ENCODE results near the gene LIPC. TPM values are rescaled to one million over a fixed set of nuclear protein-coding genes. Genes with fewer than 3 reads are reported as not detected.
A peak's percentile ranks its signal among the peaks of the same experiment; 100 is the strongest.

LIPC gene
- total and polyA plus RNA-seq, 2 of the 4 experiments (the other 2 are of a cell fraction) = 0.07 TPM; not detected in 1

DNA sequence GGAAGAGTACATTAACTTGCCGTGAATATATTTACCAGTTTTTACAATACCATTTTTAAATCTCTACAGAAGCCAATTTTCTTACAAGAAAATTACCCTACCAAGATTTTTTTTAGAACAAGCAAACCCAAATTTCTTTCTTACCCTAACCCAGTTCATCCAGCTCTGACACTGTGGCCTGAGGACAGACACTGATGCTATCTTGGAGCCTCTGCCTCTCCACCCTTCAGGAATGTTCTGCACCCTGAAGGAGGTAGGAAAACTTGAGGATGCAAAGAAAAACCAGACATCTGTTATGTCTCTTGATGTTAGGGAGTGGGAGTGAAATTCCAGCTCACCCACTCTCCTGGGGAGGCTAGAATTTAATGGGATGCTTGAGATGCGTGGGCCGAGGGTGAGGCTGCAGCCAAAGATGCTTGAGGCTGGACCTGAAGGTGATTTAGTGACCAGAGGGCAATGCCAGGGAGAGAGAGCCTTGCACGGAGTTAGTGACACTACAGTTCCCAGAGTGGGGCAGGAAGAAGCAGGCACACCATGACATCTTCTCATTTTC lies 69.9 kb downstream of the LIPC start:
- no peak overlapping the region for H3K56ac ChIP-seq (ENCODE audit: extremely low read depth, insufficient read depth, low read length)
- H3K9me1 ChIP-seq (ENCODE audit: insufficient read depth, low read length) = peaks cover 22% of the 10 kb centered on the region
- no peak overlapping the region for H3K18ac ChIP-seq (ENCODE audit: low read depth, low read length)
- no peaks in the 10 kb centered on the region for H3K9me3 ChIP-seq (ENCODE audit: control insufficient read depth, insufficient read depth, low read length)
- H3K4me2 ChIP-seq (ENCODE audit: low read depth, low read length) = no peak overlapping the region
- no TSS peak for BruUV-seq (replicated peaks)
- H4K91ac ChIP-seq (ENCODE audit: insufficient read depth, low read depth, low read length) = peak overlapping the region; percentile 40; the same call in 1 of the 2 replicates
- in situ Hi-C loops (cut with MboI; ENCODE audit: low sequenced_read_pairs) = no loop called here
- no peak for TF ChIP-seq POLR2A (IDR thresholded peaks at IDR 0.05; ENCODE audit: low read depth, low read length)
- no peak for TF ChIP-seq RAD21 (IDR thresholded peaks at IDR 0.05; ENCODE audit: low read length)
- TF ChIP-seq FOS (IDR thresholded peaks at IDR 0.05; ENCODE audit: low read depth, low read length) = no peak
- TF ChIP-seq MAFK (IDR thresholded peaks at IDR 0.05; ENCODE audit: low read depth, low read length) = no peak
- TF ChIP-seq, protein P1, sequence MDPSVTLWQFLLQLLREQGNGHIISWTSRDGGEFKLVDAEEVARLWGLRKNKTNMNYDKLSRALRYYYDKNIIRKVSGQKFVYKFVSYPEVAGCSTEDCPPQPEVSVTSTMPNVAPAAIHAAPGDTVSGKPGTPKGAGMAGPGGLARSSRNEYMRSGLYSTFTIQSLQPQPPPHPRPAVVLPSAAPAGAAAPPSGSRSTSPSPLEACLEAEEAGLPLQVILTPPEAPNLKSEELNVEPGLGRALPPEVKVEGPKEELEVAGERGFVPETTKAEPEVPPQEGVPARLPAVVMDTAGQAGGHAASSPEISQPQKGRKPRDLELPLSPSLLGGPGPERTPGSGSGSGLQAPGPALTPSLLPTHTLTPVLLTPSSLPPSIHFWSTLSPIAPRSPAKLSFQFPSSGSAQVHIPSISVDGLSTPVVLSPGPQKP (IDR thresholded peaks at IDR 0.05; ENCODE audit: borderline replicate concordance, low read depth, low read length) = no peak
- no peak overlapping the region for H2BK5ac ChIP-seq (ENCODE audit: low read depth, low read length, poor library complexity, severe bottlenecking)
- H3K14ac ChIP-seq (replicated peaks; ENCODE audit: low read depth, low read length) = 0 out of 2 replicates have a peak overlapping the region, but pooled peaks have one; percentile 35
- dilution Hi-C loops (cut with HindIII; ENCODE audit: low sequenced_read_pairs, unreplicated experiment) = no loop called here
- peaks cover 0 to 6% of the 10 kb centered on the region in 2 experiments; a peak in 1 of 4 replicates for H3K79me1 ChIP-seq (ENCODE audit: low read depth in 1 of 2, low read length in 2 of 2)
- ChIA-PET CTCF (no interaction called here), POLR2A (ENCODE audit: unreplicated experiment) (no interaction called here)
- no peak overlapping the region for H3K27ac ChIP-seq (ENCODE audit: insufficient read depth, low read length)
- 100% methylated on average over 1 of the region's 4 CpGs; no CpG with 5 or more reads in 1 of the 2 experiments for WGBS, 2 experiments (ENCODE audit: extremely low coverage in 2 of 2, insufficient read length in 1 of 2)
- no peak overlapping the region for H3K9ac ChIP-seq (ENCODE audit: low read depth, low read length)
- 0 out of 2 replicates have a peak overlapping the region, but pooled peaks have one; percentile 34 for H2BK20ac ChIP-seq (ENCODE audit: low read depth, low read length)
- peaks cover 20% of the 10 kb centered on the region for H3K4me1 ChIP-seq (ENCODE audit: control insufficient read depth, insufficient read depth, low read length)
- no peak for ATAC-seq (ENCODE audit: low read depth)
- 0 out of 2 replicates have a peak overlapping the region, but pooled peaks have one; percentile 24 for H3K4ac ChIP-seq (ENCODE audit: low read depth, low read length)
- no peak for DNase-seq
- no peaks in the 10 kb centered on the region for H3K36me3 ChIP-seq (ENCODE audit: control insufficient read depth, insufficient read depth, low read length)
- H4K20me1 ChIP-seq (ENCODE audit: insufficient read depth, low read length) = no peaks in the 10 kb centered on the region
- no peak overlapping the region for H2AK9ac ChIP-seq (replicated peaks; ENCODE audit: low read depth, low read length, poor library complexity)
- H3K27me3 ChIP-seq (ENCODE audit: control insufficient read depth, insufficient read depth, low read length) = no peaks in the 10 kb centered on the region
- H3K4me3 ChIP-seq (ENCODE audit: insufficient read depth, low read depth, low read length) = no peak overlapping the region
- H2BK120ac ChIP-seq (ENCODE audit: low read depth, low read length) = peak overlapping the region; percentile 58
- H4K8ac ChIP-seq (ENCODE audit: low read depth in 2 of 2, low read length in 2 of 2) = no peak overlapping the region
- no peak overlapping the region for H2AFZ ChIP-seq (replicated peaks; ENCODE audit: low read length, poor library complexity)
- intact Hi-C loops (cut with micrococcal nuclease) = no loop called here
- no peak overlapping the region for H3K23ac ChIP-seq (ENCODE audit: low read depth, low read length)
- H2AK5ac ChIP-seq (ENCODE audit: low read depth, low read length) = peak overlapping the region; percentile 52
- H4K5ac ChIP-seq (ENCODE audit: low read depth, low read length) = no peak overlapping the region
- H2BK15ac ChIP-seq (ENCODE audit: low read depth, low read length) = peak overlapping the region; percentile 82; the same call in 2 of the 3 replicates

All from IMR-90 (cell line).